ENCODE measurements around the gene CASK. TPM values are rescaled to one million over a fixed set of nuclear protein-coding genes. Genes with fewer than 3 reads are reported as not detected.
A peak's percentile ranks its signal among the peaks of the same experiment; 100 is the strongest.

Gene CASK
- total RNA-seq, 1 experiment from 2014 or later, result 163 TPM

DNA sequence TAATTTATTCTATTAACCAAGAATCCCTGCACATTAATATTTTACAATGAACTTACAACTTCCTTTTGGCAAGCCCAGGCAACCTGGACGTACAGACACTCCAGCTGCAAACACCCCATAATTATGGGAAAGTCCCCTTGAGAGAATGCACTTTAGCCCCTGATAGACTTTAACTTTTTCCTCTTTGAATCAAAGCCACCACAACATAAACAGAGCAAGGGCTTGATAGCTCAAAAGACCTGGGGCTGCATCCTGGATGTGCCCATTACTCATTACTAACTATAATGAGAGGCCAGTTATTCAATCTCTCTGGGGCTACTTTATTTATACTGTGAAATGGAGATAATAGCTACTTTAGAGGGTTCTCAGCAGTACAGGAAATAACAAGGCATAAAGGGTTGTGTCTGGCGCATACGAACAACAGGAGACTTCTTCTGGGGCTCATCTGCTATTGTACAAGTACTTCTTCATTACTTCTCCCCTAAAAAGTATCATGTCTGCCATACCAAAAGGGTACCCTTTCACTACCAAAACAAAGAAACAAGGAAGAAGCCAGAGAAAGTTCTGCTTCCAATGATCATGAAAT, 54.9 kb downstream of the CASK start:
- Mint-ChIP-seq H3K4me3 (ENCODE audit: unreplicated experiment) (no peak overlapping the region), H3K27ac (ENCODE audit: unreplicated experiment) (no peak overlapping the region), H3K27me3 (ENCODE audit: insufficient read depth, unreplicated experiment) (no peaks in the 10 kb centered on the region), H3K4me1 (ENCODE audit: low read depth, unreplicated experiment) (peaks cover 19% of the 10 kb centered on the region), H3K9me3 (ENCODE audit: unreplicated experiment) (no peaks in the 10 kb centered on the region), H3K36me3 (ENCODE audit: insufficient read depth, unreplicated experiment) (no peaks in the 10 kb centered on the region)
- Histone ChIP-seq H3K4me3 (ENCODE audit: low read depth, low read length) (no peak overlapping the region), H3K4me1 (peaks cover 17% of the 10 kb centered on the region), H3K9me3 (no peaks in the 10 kb centered on the region), H3K27me3 (replicated peaks; ENCODE audit: control insufficient read depth, insufficient read depth, low read length) (no peaks in the 10 kb centered on the region), H3K36me3 (ENCODE audit: control insufficient read depth, insufficient read depth, low read length) (no peaks in the 10 kb centered on the region)
- ChIA-PET POLR2A (no interaction called here), CTCF (no interaction called here)
- intact Hi-C loops (cut with micrococcal nuclease; ENCODE audit: unreplicated experiment), result no loop called here
- TF ChIP-seq, protein P1, sequence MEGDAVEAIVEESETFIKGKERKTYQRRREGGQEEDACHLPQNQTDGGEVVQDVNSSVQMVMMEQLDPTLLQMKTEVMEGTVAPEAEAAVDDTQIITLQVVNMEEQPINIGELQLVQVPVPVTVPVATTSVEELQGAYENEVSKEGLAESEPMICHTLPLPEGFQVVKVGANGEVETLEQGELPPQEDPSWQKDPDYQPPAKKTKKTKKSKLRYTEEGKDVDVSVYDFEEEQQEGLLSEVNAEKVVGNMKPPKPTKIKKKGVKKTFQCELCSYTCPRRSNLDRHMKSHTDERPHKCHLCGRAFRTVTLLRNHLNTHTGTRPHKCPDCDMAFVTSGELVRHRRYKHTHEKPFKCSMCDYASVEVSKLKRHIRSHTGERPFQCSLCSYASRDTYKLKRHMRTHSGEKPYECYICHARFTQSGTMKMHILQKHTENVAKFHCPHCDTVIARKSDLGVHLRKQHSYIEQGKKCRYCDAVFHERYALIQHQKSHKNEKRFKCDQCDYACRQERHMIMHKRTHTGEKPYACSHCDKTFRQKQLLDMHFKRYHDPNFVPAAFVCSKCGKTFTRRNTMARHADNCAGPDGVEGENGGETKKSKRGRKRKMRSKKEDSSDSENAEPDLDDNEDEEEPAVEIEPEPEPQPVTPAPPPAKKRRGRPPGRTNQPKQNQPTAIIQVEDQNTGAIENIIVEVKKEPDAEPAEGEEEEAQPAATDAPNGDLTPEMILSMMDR (IDR thresholded peaks at IDR 0.05; ENCODE audit: insufficient read depth in 1 of 2, low read depth in 1 of 2, low read length in 1 of 2, severe bottlenecking in 1 of 2, unreplicated experiment in 1 of 2), result no peak
- DNase-seq, result no peak
- BruUV-seq (replicated peaks), result no TSS peak

DNA sequence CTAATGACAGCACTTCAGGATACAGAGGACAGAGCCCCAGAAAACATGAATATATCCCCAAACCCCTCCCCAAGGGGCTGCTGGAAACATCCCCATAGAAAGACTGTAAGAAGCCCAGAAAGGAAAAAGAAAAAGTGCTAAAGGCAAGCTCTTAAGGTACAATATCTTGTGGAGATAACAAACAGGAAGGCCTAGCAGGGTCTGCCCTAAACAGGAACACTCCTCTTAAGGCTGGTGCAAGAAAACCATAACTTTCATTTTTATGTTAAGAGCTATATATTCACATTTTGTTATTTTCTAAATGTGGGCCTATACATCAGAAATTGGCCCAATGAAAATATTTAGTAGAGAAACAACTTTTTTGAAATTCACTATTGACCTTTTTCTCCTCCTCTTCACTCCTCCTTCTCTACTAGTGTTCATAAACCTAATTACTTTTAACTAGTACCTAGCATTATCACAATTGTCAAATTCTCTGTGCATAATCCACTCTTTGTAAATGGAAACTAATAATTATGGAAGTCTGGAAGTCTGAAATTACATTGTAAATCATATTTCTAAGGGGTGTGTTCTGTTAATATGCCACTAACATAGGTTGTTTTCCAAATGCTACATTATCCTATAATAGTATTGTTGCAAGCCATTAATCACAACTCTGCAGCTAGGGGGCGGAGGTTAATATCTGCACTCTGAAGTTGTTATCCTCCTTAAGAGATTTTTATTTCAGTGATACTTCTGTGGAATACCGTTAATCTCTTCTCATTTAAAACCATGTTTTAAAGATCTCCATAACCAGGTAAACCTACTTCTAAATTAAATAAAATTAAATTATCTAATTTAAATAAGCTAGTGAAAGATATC, 59.8 kb downstream of the CASK start:
- Histone ChIP-seq H3K4me1 (peaks cover 4% of the 10 kb centered on the region; the same call in 1 of the 2 replicates), H3K36me3 (ENCODE audit: control insufficient read depth, insufficient read depth, low read length) (no peaks in the 10 kb centered on the region), H3K9me3 (no peaks in the 10 kb centered on the region), H3K27me3 (replicated peaks; ENCODE audit: control insufficient read depth, insufficient read depth, low read length) (no peaks in the 10 kb centered on the region), H3K4me3 (ENCODE audit: low read depth, low read length) (no peak overlapping the region)
- Mint-ChIP-seq H3K27ac (ENCODE audit: unreplicated experiment) (no peak overlapping the region), H3K27me3 (ENCODE audit: insufficient read depth, unreplicated experiment) (no peaks in the 10 kb centered on the region), H3K4me1 (ENCODE audit: low read depth, unreplicated experiment) (peaks cover 24% of the 10 kb centered on the region), H3K36me3 (ENCODE audit: insufficient read depth, unreplicated experiment) (peaks cover 4% of the 10 kb centered on the region), H3K4me3 (ENCODE audit: unreplicated experiment) (no peak overlapping the region), H3K9me3 (ENCODE audit: unreplicated experiment) (no peaks in the 10 kb centered on the region)
- DNase-seq, result no peak
- TF ChIP-seq, protein P1 (IDR thresholded peaks at IDR 0.05; ENCODE audit: insufficient read depth in 1 of 2, low read depth in 1 of 2, low read length in 1 of 2, severe bottlenecking in 1 of 2, unreplicated experiment in 1 of 2), result no peak
- intact Hi-C loops (cut with micrococcal nuclease; ENCODE audit: unreplicated experiment), result no loop called here
- CTCF ChIA-PET, result no interaction called here
- POLR2A ChIA-PET, result no interaction called here
- no TSS peak for BruUV-seq (replicated peaks)

DNA sequence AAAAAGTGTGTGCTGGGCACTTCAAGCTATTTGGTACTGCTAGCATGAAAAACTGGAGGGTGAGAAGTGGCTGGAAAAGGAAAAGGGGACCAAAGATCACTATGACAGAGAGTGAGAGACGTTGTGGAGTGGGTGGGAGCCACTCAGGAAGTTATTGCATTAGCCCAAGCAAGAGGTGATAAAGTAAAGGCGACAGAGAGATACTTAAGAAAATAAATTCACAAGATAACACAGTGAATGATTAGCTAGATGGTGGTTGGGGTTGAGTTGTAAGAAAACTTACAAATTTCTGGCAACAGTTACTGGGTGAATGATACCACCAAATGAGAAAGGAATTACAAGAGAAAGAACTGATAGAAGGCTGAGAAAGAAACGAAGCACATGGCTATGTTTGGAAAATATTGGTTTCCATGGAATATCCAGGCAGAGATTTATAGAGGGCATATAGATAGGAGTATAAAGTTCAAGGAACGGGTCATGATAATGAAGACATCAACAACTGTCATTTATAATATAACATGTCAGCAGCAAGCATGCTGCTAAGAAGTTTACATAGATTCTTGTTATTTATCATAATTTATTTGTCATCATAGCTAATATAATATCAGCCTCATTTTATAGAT, 60.7 kb downstream of the CASK start:
- H3K4me1 Mint-ChIP-seq (ENCODE audit: low read depth, unreplicated experiment), result peaks cover 24% of the 10 kb centered on the region
- no peak overlapping the region for H3K4me3 Mint-ChIP-seq (ENCODE audit: unreplicated experiment)
- peaks cover 4% of the 10 kb centered on the region for H3K36me3 Mint-ChIP-seq (ENCODE audit: insufficient read depth, unreplicated experiment)
- H3K27ac Mint-ChIP-seq (ENCODE audit: unreplicated experiment), result peak overlapping the region; percentile 59
- ChIA-PET POLR2A (no interaction called here), CTCF (interaction anchor here (0.6 kb wide), 1 partner anchor 18 kb away, joined by 3 read pairs; no protein-coding TSS in a partner anchor)
- no TSS peak for BruUV-seq (replicated peaks)
- H3K4me1 ChIP-seq, result peaks cover 4% of the 10 kb centered on the region; the same call in 1 of the 2 replicates
- no peaks in the 10 kb centered on the region for H3K9me3 Mint-ChIP-seq (ENCODE audit: unreplicated experiment)
- TF ChIP-seq, protein P1 (IDR thresholded peaks at IDR 0.05; ENCODE audit: insufficient read depth in 1 of 2, low read depth in 1 of 2, low read length in 1 of 2, severe bottlenecking in 1 of 2, unreplicated experiment in 1 of 2), result no peak
- no peaks in the 10 kb centered on the region for H3K9me3 ChIP-seq
- H3K36me3 ChIP-seq (ENCODE audit: control insufficient read depth, insufficient read depth, low read length), result no peaks in the 10 kb centered on the region
- no peak for DNase-seq
- no peaks in the 10 kb centered on the region for H3K27me3 Mint-ChIP-seq (ENCODE audit: insufficient read depth, unreplicated experiment)
- no peak overlapping the region for H3K4me3 ChIP-seq (ENCODE audit: low read depth, low read length)
- intact Hi-C loops (cut with micrococcal nuclease; ENCODE audit: unreplicated experiment), result no loop called here
- H3K27me3 ChIP-seq (replicated peaks; ENCODE audit: control insufficient read depth, insufficient read depth, low read length), result no peaks in the 10 kb centered on the region
